Right lobe of liver (tissue), 6 donors: Measurements from ENCODE around the gene TRAF3. TPM values are rescaled to one million over a fixed set of nuclear protein-coding genes. Genes with fewer than 3 reads are reported as not detected.
A peak's percentile ranks its signal among the peaks of the same experiment; 100 is the strongest.

ENCODE experiments used
- ATAC-seq, 4 donors: fragments of 200-7000 bp; cut with Tn5 transposase; one replicate each; pipeline ENCODE4 v1.9.1; 2020; ENCODE audit warnings: mild to moderate bottlenecking in 4 of 4, moderate library complexity in 4 of 4
- DNase-seq, 3 donors: peaks; one replicate each; pipeline ENCODE4 v3.0.0-alpha.2; 2020
- H3K27ac ChIP-seq, 3 donors: fragments of 200-600 bp; one replicate each; pipeline ENCODE4 v1.8.0; 2022
- H3K27me3 ChIP-seq, 2 donors: fragments of 200-600 bp; one replicate each; pipeline ENCODE4 v1.8.0; 2022
- H3K36me3 ChIP-seq, 4 donors: fragments of 200-600 bp; sonication (generic) in 1 of 4; one replicate each; pipeline versions ENCODE4 v1.5.1 to v1.8.0; 2017 to 2022; ENCODE audit warnings: control low read depth in 1 of 4
- H3K4me1 ChIP-seq, 4 donors: fragments of 200-600 bp; sonication (generic) in 1 of 4; one replicate each; pipeline versions ENCODE4 v1.5.1 to v1.8.0; 2017 to 2022; ENCODE audit warnings: control low read depth in 1 of 4
- H3K4me3 ChIP-seq, 3 donors: fragments of 200-600 bp; one replicate each; pipeline ENCODE4 v1.8.0; 2022
- H3K9me3 ChIP-seq, 4 donors: fragments of 200-600 bp; sonication (generic) in 1 of 4; one replicate each; pipeline versions ENCODE4 v1.5.1 to v1.8.0; 2017 to 2022; ENCODE audit warnings: control low read depth in 1 of 4
- POLR2A ChIP-seq: fragments of 450-650 bp; IDR thresholded peaks from one replicate; pipeline ENCODE4 v1.6.1; 2017; ENCODE audit warnings: antibody characterized with exemption, mild to moderate bottlenecking
- WGBS: methylation state at CpG from one replicate; pipeline ENCODE4 v1.1.6; 2018; ENCODE audit warnings: low coverage, low lambda C conversion rate; ENCODE audit not compliant: insufficient coverage; ENCODE audit errors: missing lambda C conversion rate; 5-methylcytosine and 5-hydroxymethylcytosine counted together
- intact Hi-C, 2 donors: fragments of 100-400 bp; cut with DNase I; formaldehyde crosslinking; loops; one replicate each; pipeline versions ENCODE4 v1.11.2 to v1.14.1; 2022
- total RNA-seq, 6 experiments: library from RNA; depleted of rRNA in 2 of 6; stranded (reverse); fragments of >200 nt in 2 of 6; fragmentation: NEBNext Ultra II Directional in 3 of 6; extraction: Animal tissue kit (Norgen Biotek cat#: 25700) in 3 of 6; gene quantifications; one replicate each; pipeline versions ENCODE4 v1.1.0 to v1.2.4, GENCODE V29; 2016 to 2023
- TF ChIP-seq, protein P1 (sequence below), 4 donors: fragments of 200-600 bp in 3 of 4; fragments of 450-650 bp in 1 of 4; IDR thresholded peaks; one replicate each; pipeline versions ENCODE4 v1.5.1 to v1.8.0; 2016 to 2022; ENCODE audit warnings: antibody characterized with exemption in 4 of 4, mild to moderate bottlenecking in 2 of 4
- donor health status: DM: no; HTN: yes; CAD: no.
- donor health status: DM: no; HTN: no; CAD: no.
- donor health status: DM: no; HTN: no; CAD: no.
- donor health status: DM: no; HTN: yes; CAD: no.
- donor health status: DM: no; HTN: yes; CAD: no.

TRAF3 gene
- total RNA-seq, 6 experiments from 2014 or later = 5.6 to 10.5 (median 8.3) TPM

DNA sequence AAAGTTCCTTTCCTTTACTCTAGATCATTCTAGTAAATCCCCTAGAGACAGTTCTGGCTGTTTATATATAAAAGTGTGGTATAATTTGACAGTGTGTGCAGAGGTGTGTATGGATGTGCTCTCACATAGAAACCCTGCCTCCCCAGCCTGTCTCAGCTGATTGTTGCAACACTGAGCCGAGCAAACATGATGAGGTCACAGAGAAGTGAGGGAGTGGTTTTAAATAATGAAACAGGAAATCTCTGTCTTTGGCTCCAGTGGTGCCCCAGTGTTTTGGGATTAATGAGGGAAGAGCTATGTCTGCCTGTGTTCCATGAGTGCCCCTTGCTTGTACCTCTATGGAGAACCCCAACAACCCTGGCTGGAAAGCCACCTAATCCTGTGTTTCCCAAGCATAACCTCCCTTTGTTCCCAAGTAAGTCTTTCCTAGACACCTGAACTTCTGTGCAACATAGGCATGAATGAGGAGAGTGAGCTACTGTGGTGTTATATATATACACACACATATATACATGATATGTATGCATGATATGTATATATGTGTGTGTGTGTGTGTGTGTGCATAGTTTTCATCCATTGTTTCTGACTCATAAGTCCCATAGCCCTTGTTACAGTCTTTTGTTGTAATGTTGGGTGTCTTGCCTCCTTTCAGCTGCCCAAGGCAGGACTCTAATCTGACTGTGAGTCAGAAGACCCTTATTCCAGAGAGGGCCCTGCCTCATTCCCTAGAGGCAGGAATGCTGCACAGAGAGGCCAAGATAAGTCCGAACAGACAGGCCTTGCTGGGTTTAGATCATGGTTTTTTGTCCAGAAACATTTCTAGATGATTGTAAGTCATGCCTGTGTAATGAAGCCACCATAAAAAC lies 18.0 kb downstream of the TRAF3 start:
- H3K27me3 ChIP-seq = no peaks in the 10 kb centered on the region
- ATAC-seq = peak; percentile 99 to 100 (median 99)
- H3K9me3 ChIP-seq = no peaks in the 10 kb centered on the region
- peak overlapping the region in 1 of 3 donors; percentile 32 for H3K27ac ChIP-seq
- DNase-seq = peak; percentile 58 to 78 (median 65)
- no peak for TF ChIP-seq POLR2A
- TF ChIP-seq, protein P1, sequence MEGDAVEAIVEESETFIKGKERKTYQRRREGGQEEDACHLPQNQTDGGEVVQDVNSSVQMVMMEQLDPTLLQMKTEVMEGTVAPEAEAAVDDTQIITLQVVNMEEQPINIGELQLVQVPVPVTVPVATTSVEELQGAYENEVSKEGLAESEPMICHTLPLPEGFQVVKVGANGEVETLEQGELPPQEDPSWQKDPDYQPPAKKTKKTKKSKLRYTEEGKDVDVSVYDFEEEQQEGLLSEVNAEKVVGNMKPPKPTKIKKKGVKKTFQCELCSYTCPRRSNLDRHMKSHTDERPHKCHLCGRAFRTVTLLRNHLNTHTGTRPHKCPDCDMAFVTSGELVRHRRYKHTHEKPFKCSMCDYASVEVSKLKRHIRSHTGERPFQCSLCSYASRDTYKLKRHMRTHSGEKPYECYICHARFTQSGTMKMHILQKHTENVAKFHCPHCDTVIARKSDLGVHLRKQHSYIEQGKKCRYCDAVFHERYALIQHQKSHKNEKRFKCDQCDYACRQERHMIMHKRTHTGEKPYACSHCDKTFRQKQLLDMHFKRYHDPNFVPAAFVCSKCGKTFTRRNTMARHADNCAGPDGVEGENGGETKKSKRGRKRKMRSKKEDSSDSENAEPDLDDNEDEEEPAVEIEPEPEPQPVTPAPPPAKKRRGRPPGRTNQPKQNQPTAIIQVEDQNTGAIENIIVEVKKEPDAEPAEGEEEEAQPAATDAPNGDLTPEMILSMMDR (IDR thresholded peaks at IDR 0.05) = no peak
- peaks cover 0 to 7% (median 4%) of the 10 kb centered on the region in 4 donors for H3K4me1 ChIP-seq
- 7% methylated on average over 1 of the region's 2 CpGs for WGBS
- intact Hi-C loops = no loop called here
- H3K36me3 ChIP-seq = no peaks in the 10 kb centered on the region
- H3K4me3 ChIP-seq = no peak overlapping the region

DNA sequence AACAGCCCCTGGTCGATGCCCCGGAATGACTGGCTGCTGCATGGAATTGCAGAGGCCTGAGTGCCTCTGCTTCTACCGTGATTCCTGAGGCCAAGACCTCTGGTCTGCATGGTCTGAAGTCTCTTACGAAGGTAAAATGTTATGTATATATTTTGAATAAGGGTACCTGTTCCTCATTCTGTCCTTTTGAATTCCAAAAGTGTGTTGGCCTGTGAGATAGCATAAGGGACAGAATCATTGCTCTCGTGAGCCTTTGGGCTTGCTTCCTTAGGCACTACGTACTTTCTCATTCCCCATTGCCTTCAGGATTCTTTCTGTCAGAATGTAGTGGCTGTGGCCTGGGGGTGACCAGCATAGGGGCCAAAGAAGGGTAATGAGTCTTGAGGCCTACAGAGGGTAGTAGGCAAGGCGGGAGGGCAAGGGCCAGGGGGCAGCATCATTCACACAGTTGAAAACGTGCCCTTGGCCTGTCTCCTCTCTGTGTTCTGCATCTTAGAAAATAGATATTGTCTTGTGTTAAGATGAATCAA lies 19.5 kb downstream of the TRAF3 start:
- no peak overlapping the region for H3K27ac ChIP-seq
- no peak for ATAC-seq
- TF ChIP-seq POLR2A = no peak
- TF ChIP-seq, protein P1 (IDR thresholded peaks at IDR 0.05) = no peak
- H3K27me3 ChIP-seq = no peaks in the 10 kb centered on the region
- peaks cover 0 to 7% (median 4%) of the 10 kb centered on the region in 4 donors for H3K4me1 ChIP-seq
- no peak for DNase-seq
- WGBS = 88% methylated on average over 6 of the region's 8 CpGs
- no peaks in the 10 kb centered on the region for H3K9me3 ChIP-seq
- no peak overlapping the region for H3K4me3 ChIP-seq
- intact Hi-C loops = no loop called here
- H3K36me3 ChIP-seq = no peaks in the 10 kb centered on the region

DNA sequence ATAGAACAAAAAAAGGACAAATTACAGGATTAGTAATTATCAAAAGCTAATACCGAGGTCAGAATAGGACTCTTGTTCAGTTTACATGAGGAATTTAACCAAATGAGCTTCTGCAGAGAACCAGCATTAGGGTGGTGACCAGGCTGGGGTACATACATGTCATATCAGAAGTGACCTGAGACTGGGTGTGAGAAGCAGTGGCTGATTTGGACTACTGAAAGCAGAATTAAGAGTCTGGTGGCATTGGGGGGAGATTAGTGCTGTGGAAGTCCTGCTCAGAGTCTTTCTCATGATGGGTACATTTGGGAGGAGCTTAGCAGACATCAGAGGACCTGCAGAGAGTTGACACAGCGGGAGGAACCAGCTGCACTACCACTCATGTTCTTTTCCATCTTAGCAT lies 21.7 kb downstream of the TRAF3 start:
- H3K4me3 ChIP-seq = no peak overlapping the region
- no peak overlapping the region for H3K27ac ChIP-seq
- H3K4me1 ChIP-seq = peaks cover 0 to 7% (median 4%) of the 10 kb centered on the region in 4 donors
- DNase-seq = no peak
- WGBS = 80% methylated on average over 1 of the region's 2 CpGs
- no peaks in the 10 kb centered on the region for H3K36me3 ChIP-seq
- no peak for TF ChIP-seq POLR2A
- TF ChIP-seq, protein P1 (IDR thresholded peaks at IDR 0.05) = no peak
- no peak for ATAC-seq
- intact Hi-C loops = no loop called here
- H3K27me3 ChIP-seq = no peaks in the 10 kb centered on the region
- H3K9me3 ChIP-seq = no peaks in the 10 kb centered on the region

DNA sequence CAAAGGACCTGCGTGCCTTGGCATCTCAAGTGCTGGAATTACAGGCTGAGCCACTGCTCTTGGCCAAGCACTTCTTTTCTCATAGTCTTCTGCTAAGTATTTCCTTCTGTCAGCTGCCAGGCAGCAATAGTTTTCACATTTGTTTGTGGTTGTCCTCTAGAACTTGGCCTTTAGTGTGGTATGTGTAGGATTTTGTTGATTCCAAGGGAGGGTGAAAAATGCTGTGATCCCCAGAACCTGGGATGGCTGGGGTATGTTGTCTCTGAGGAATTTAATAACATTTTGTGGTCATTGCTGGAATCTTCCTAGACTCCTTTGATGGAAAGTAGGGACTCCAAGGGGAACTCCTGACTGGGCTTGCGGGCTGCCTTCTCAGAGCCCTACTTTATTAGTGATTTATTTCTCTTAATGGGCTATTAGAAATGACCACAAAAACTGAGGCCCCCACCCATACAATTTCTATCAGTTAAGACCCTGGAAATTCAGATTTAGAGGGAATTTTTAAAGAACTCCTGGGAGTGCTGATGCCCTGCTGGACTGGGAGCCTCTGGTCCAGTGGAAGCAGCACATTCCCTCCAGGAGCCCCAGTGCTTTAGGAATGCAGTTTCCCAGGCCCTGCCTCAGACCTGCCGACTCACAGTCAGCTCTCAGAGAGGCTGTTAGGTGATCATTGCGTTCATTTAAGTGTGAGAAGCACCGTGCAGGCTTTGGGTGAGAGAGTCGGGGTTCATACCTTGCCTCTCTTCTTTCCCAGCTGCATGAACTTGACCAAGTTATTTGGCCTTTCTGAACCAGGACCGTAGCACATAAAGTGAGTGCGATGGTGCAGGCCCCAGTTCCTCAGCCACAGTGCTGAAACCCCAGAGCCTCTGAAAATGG lies 22.7 kb downstream of the TRAF3 start:
- 47% methylated on average over 3 of the region's 8 CpGs for WGBS
- Histone ChIP-seq H3K36me3 (no peaks in the 10 kb centered on the region), H3K27me3 (no peaks in the 10 kb centered on the region), H3K27ac (no peak overlapping the region), H3K9me3 (no peaks in the 10 kb centered on the region), H3K4me3 (no peak overlapping the region), H3K4me1 (peaks cover 0 to 2% (median 0%) of the 10 kb centered on the region in 4 donors)
- TF ChIP-seq, protein P1 (IDR thresholded peaks at IDR 0.05) = no peak
- no peak for TF ChIP-seq POLR2A
- no peak for DNase-seq
- intact Hi-C loops = no loop called here
- ATAC-seq = no peak
